Choroid plexus epithelial cell (primary cell): Measurements from ENCODE around the gene TRANK1.
"Not testable (repeated sequence)": the region's sequence is repeated elsewhere in the genome, so short reads cannot be mapped to it uniquely, and the experiment has no call there.

Experiments
- DNase-seq: peaks from one replicate; pipeline ENCODE4 v3.0.0-alpha.2; 2010; ENCODE audit warnings: low read depth
- H3K4me3 ChIP-seq: 2 replicates; pipeline ENCODE4 v1.5.1; 2011; ENCODE audit warnings: low read depth, mild to moderate bottlenecking, control low read depth, low read length, moderate library complexity
- CTCF ChIP-seq: conservative IDR thresholded peaks from 2 replicates; pipeline ENCODE4 v1.5.1; 2011; ENCODE audit warnings: low read depth, mild to moderate bottlenecking, control low read depth, inconsistent platforms, low read length, moderate library complexity

Gene TRANK1

GRCh38 chr3:36906504-36907149 lies 38.2 kb downstream of the TRANK1 start:
- no peak overlapping the region for H3K4me3 ChIP-seq
- peak; percentile 87 for DNase-seq
- TF ChIP-seq CTCF: no peak

- DNase-seq: no peak
- no peak for TF ChIP-seq CTCF
- no peak overlapping the region for H3K4me3 ChIP-seq
Measured at GRCh38 chr3:36905545-36905944, 39.3 kb downstream of the TRANK1 start.

GRCh38 chr3:36904641-36905040 lies 40.2 kb downstream of the TRANK1 start:
- TF ChIP-seq CTCF: peak; percentile 79
- peak; percentile 58 for DNase-seq
- H3K4me3 ChIP-seq: no peak overlapping the region

GRCh38 chr3:36904065-36904464 lies 40.8 kb downstream of the TRANK1 start:
- H3K4me3 ChIP-seq, DNase-seq: not testable (repeated sequence)

GRCh38 chr3:36903119-36903882 lies 41.6 kb downstream of the TRANK1 start:
- no peak for DNase-seq
- no peak for TF ChIP-seq CTCF
- no peak overlapping the region for H3K4me3 ChIP-seq

GRCh38 chr3:36901588-36901987 lies 43.3 kb downstream of the TRANK1 start:
- DNase-seq: no peak
- H3K4me3 ChIP-seq: no peak overlapping the region
- TF ChIP-seq CTCF: no peak

GRCh38 chr3:36900474-36901443 lies 44.1 kb downstream of the TRANK1 start:
- no peak overlapping the region for H3K4me3 ChIP-seq
- TF ChIP-seq CTCF: no peak
- no peak for DNase-seq
